Ascending aorta (tissue), 2 donors: ENCODE data around the gene DUSP2. TPM values are rescaled to one million over a fixed set of nuclear protein-coding genes. Genes with fewer than 3 reads are reported as not detected.

Source experiments
- DNase-seq, 2 donors: peaks; one replicate each; pipeline ENCODE4 v3.0.0-alpha.2; 2019; ENCODE audit warnings: low spot score in 2 of 2
- H3K27ac ChIP-seq, 2 donors: fragments of 200-600 bp; sonication (generic); one replicate each; pipeline ENCODE4 v1.5.1; 2016 to 2017; ENCODE audit warnings: mild to moderate bottlenecking in 1 of 2
- H3K27me3 ChIP-seq: fragments of 200-600 bp; sonication (generic); one replicate; pipeline ENCODE4 v1.5.1; 2017
- H3K36me3 ChIP-seq, 2 donors: fragments of 200-600 bp; sonication (generic); one replicate each; pipeline ENCODE4 v1.5.1; 2016
- H3K4me1 ChIP-seq, 2 donors: fragments of 200-600 bp; sonication (generic); one replicate each; pipeline ENCODE4 v1.5.1; 2016 to 2017; ENCODE audit warnings: mild to moderate bottlenecking in 1 of 2
- H3K4me3 ChIP-seq, 2 donors: fragments of 200-600 bp; sonication (generic); one replicate each; pipeline ENCODE4 v1.5.1; 2016 to 2017; ENCODE audit warnings: mild to moderate bottlenecking in 1 of 2
- H3K9me3 ChIP-seq, 2 donors: fragments of 200-600 bp; sonication (generic); one replicate each; pipeline ENCODE4 v1.5.1; 2016
- CTCF ChIP-seq, 3 experiments: fragments of 200-600 bp in 2 of 3; fragments of 450-650 bp in 1 of 3; sonication (generic) in 2 of 3; IDR thresholded peaks; one replicate each; pipeline ENCODE4 v1.5.1; 2016 to 2019; ENCODE audit warnings: antibody characterized with exemption in 3 of 3, mild to moderate bottlenecking in 1 of 3, moderate library complexity in 1 of 3
- intact Hi-C: fragments of 100-400 bp; cut with DNase I; formaldehyde crosslinking; loops from one replicate; pipeline ENCODE4 v1.15.1; 2023
- total RNA-seq: library from RNA; depleted of rRNA; stranded (reverse); fragments of >200 nt; gene quantifications from one replicate; pipeline ENCODE4 v1.1.0, GENCODE V29; 2016

The DUSP2 gene
- total RNA-seq, 1 donor from 2014 or later: 7.2 TPM

GRCh38 chr2:96140941-96141623 lies 4.2 kb downstream of the DUSP2 start:
- Histone ChIP-seq H3K27ac (no peak overlapping the region), H3K4me3 (no peak overlapping the region), H3K36me3 (no peaks in the 10 kb centered on the region), H3K27me3 (no peaks in the 10 kb centered on the region), H3K9me3 (no peaks in the 10 kb centered on the region), H3K4me1 (peaks cover 6 to 9% of the 10 kb centered on the region in 2 donors)
- intact Hi-C loops: no loop called here
- TF ChIP-seq CTCF (IDR thresholded peaks at IDR 0.05): no peak
- no peak for DNase-seq

DNA sequence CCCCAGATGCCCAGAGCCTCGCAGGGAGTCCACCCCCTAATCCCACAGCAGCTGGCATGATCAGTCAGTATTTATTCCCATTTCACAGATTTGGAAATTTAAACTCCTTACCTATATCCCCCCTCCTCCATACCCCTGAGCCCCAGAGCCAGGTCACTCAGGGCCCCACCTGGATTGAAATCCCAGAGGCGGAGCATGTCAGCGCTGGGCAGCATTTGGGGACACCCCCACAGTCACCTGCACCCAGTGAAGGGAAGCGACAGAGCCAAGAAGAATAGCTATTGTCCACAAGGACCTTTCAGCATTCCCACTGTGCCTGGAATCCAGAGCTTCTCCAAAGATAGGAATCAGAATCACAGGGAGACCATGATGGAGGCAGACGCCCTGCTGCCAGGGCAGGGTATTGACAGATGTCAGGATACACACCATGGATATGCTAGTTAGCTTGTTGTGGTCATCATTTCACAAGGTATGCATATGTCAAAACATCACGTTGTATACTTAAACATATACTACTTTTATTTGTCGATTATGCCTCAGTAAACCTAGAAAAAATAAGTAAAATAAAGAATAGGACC lies 6.0 kb downstream of the DUSP2 start:
- H3K27ac ChIP-seq: no peak overlapping the region
- no peaks in the 10 kb centered on the region for H3K27me3 ChIP-seq
- H3K9me3 ChIP-seq: no peaks in the 10 kb centered on the region
- H3K36me3 ChIP-seq: no peaks in the 10 kb centered on the region
- H3K4me3 ChIP-seq: no peak overlapping the region
- TF ChIP-seq CTCF (IDR thresholded peaks at IDR 0.05): no peak
- no peak for DNase-seq
- no peaks in the 10 kb centered on the region for H3K4me1 ChIP-seq
- intact Hi-C loops: loop anchor here (1.0 kb wide), 1 partner anchor 35 kb away; no protein-coding TSS in a partner anchor

DNA sequence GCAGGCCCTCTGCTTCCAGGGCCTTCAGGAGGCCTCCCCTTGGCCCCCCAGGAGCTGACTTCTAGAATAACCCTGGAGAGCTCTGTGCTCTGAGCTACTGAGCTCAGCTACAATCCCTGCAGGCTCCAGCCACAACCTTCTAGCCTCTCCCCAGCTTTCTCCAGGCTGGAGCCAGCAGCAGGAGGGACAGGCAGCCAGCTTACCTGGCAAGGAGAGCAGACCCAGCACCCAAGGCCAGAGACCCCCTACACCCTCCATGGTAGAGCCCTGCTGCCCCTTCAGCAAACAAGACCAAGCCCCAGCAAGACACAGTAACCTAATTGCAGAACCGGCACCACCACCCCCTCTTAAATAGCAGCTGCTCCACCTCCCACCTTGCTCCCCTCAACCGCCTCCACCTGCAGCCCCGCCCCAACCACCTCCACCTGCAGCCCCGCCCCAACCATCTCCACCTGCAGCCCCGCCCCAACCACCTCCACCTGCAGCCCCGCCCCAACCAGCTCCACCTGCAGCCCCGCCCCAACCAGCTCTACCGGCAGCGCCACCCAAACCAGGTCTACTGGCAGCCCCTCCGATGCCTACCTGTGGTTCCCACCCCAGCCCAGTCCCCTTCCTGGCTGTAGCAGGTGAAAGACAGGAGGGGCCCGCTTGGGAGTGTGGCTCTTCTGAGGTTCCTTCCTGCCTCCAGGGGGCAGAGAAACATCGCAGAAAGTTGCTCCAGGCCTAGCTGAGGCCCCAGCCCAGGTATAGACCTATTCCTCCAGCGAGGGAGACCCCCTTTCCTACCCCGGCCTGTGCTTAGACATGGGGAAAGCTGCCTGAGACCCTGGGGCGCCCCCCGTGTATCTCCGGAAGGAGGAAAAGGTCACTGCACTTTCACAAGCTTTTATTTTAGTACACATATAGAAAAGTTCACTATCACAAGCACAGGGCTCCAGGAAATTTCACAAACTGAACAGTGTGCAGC lies 6.8 kb downstream of the DUSP2 start, which contains the start of gene ASTL:
ASTL (minus strand) TSS at position 324 of the 967 bp plus-strand sequence; CDS start at position 258, 66 bp downstream.
- Histone ChIP-seq H3K36me3 (no peaks in the 10 kb centered on the region), H3K27me3 (no peaks in the 10 kb centered on the region), H3K9me3 (no peaks in the 10 kb centered on the region), H3K27ac (no peak within 1 kb of the TSS), H3K4me1 (no peaks in the 10 kb centered on the region), H3K4me3 (no peak within 1 kb of the TSS)
- intact Hi-C loops: loop anchor here (1.0 kb wide), 1 partner anchor 36 kb away; no protein-coding TSS in a partner anchor
- TF ChIP-seq CTCF (IDR thresholded peaks at IDR 0.05): peak; percentile 37 to 64 (median 50)
- DNase-seq: no peak

GRCh38 chr2:96137321-96138178 lies 7.7 kb downstream of the DUSP2 start:
- TF ChIP-seq CTCF (IDR thresholded peaks at IDR 0.05): no peak
- no peaks in the 10 kb centered on the region for H3K4me1 ChIP-seq
- intact Hi-C loops: no loop called here
- H3K36me3 ChIP-seq: no peaks in the 10 kb centered on the region
- H3K27me3 ChIP-seq: no peaks in the 10 kb centered on the region
- no peaks in the 10 kb centered on the region for H3K9me3 ChIP-seq
- DNase-seq: no peak
- no peak overlapping the region for H3K27ac ChIP-seq
- H3K4me3 ChIP-seq: no peak overlapping the region
